HEK293 (cell line): ENCODE measurements around the gene MRPL54.
"Not testable (repeated sequence)": the region's sequence is repeated elsewhere in the genome, so short reads cannot be mapped to it uniquely, and the experiment has no call there.

Experiments used
- CTCF ChIA-PET: fragments of 350-600 bp; formaldehyde crosslinking; extraction: SDS; loops from one replicate; lab custom pipeline; 2021; ENCODE audit warnings: antibody characterized with exemption; lab: Yijun Ruan, JAX
- POLR2A ChIA-PET: fragments of 300-600 bp; formaldehyde crosslinking; extraction: SDS; loops from one replicate; lab custom pipeline; 2020; ENCODE audit warnings: antibody characterized with exemption, inconsistent platforms; lab: Yijun Ruan, JAX
- H3K27ac ChIP-seq: fragments of 200-500 bp; sonication (Bioruptor generic); 2 replicates; pipeline ENCODE4 v1.5.1; 2014; ENCODE audit warnings: low read depth, low read length, control low read depth, inconsistent platforms; ENCODE audit errors: extremely low read depth
- H3K36me3 ChIP-seq, 2 experiments: fragments of 200-500 bp in 1 of 2; sonication (Bioruptor generic) in 1 of 2; 1 replicate in 1 of 2; 2 replicates in 1 of 2; pipeline ENCODE4 v1.5.1; 2014 to 2017; ENCODE audit warnings: inconsistent platforms in 2 of 2, low read length in 2 of 2; ENCODE audit not compliant: control insufficient read depth in 2 of 2, insufficient read depth in 1 of 2
- H3K4me1 ChIP-seq: fragments of 200-500 bp; sonication (Bioruptor generic); 2 replicates; pipeline ENCODE4 v1.5.1; 2014; ENCODE audit warnings: mild to moderate bottlenecking, low read length, inconsistent platforms; ENCODE audit not compliant: control insufficient read depth, insufficient read depth
- H3K4me3 ChIP-seq: 2 replicates; pipeline ENCODE4 v1.5.1; 2011; ENCODE audit warnings: low read depth, mild to moderate bottlenecking, control low read depth, low read length, moderate library complexity
- H3K9me3 ChIP-seq: fragments of 200-500 bp; sonication (Bioruptor generic); 2 replicates; pipeline ENCODE4 v1.5.1; 2014; ENCODE audit warnings: low read depth, low read length, inconsistent platforms; ENCODE audit not compliant: control insufficient read depth, insufficient read depth
- GFI1B ChIP-seq: fragments of 450-650 bp; formaldehyde crosslinking; IDR thresholded peaks from 2 replicates; pipeline ENCODE4 v1.5.1; 2016; ENCODE audit warnings: missing biosample characterization, missing genetic modification characterization
- KLF1 ChIP-seq: fragments of 450-650 bp; formaldehyde crosslinking; IDR thresholded peaks from 2 replicates; pipeline ENCODE4 v1.5.1; 2016; ENCODE audit warnings: missing biosample characterization, missing genetic modification characterization
- PRDM6 ChIP-seq: fragments of 450-650 bp; formaldehyde crosslinking; IDR thresholded peaks from 2 replicates; pipeline ENCODE4 v1.5.1; 2017; ENCODE audit warnings: missing biosample characterization, missing genetic modification characterization
- RBAK ChIP-seq: fragments of 450-650 bp; formaldehyde crosslinking; IDR thresholded peaks from 2 replicates; pipeline ENCODE4 v1.5.1; 2016; ENCODE audit warnings: missing biosample characterization, missing genetic modification characterization
- TCF7L2 ChIP-seq: IDR thresholded peaks from 2 replicates; pipeline ENCODE4 v1.6.1; 2011; ENCODE audit warnings: low read depth, mild to moderate bottlenecking, inconsistent platforms, low read length, moderate library complexity, borderline replicate concordance
- ZBTB17 ChIP-seq: fragments of 450-650 bp; formaldehyde crosslinking; IDR thresholded peaks from 2 replicates; pipeline ENCODE4 v1.5.1; 2016; ENCODE audit warnings: missing biosample characterization, missing genetic modification characterization
- ZBTB26 ChIP-seq: fragments of 450-650 bp; formaldehyde crosslinking; optimal IDR thresholded peaks from 2 replicates; pipeline ENCODE3; 2016; ENCODE audit warnings: missing biosample characterization, mild to moderate bottlenecking, missing genetic modification characterization
- ZBTB6 ChIP-seq: fragments of 450-650 bp; formaldehyde crosslinking; IDR thresholded peaks from 2 replicates; pipeline ENCODE4 v1.5.1; 2017; ENCODE audit warnings: missing biosample characterization, missing genetic modification characterization
- ZFP3 ChIP-seq: fragments of 450-650 bp; formaldehyde crosslinking; IDR thresholded peaks from 2 replicates; pipeline ENCODE4 v1.5.1; 2016; ENCODE audit warnings: low read depth, missing biosample characterization, missing genetic modification characterization
- ZFP41 ChIP-seq: fragments of 450-650 bp; formaldehyde crosslinking; IDR thresholded peaks from 2 replicates; pipeline ENCODE4 v1.5.1; 2016; ENCODE audit warnings: missing biosample characterization, missing genetic modification characterization, borderline replicate concordance
- ZIC2 ChIP-seq: fragments of 450-650 bp; formaldehyde crosslinking; IDR thresholded peaks from 2 replicates; pipeline ENCODE4 v1.5.1; 2016; ENCODE audit warnings: missing biosample characterization, missing genetic modification characterization
- ZNF169 ChIP-seq: fragments of 450-650 bp; formaldehyde crosslinking; IDR thresholded peaks from 2 replicates; pipeline ENCODE4 v1.5.1; 2016; ENCODE audit warnings: missing biosample characterization, missing genetic modification characterization
- ZNF19 ChIP-seq: fragments of 450-650 bp; formaldehyde crosslinking; IDR thresholded peaks from 2 replicates; pipeline ENCODE4; 2016; ENCODE audit warnings: missing biosample characterization, missing genetic modification characterization, low read depth
- ZNF324 ChIP-seq: fragments of 450-650 bp; formaldehyde crosslinking; IDR thresholded peaks from 2 replicates; pipeline ENCODE4 v1.5.1; 2016; ENCODE audit warnings: missing biosample characterization, missing genetic modification characterization
- ZNF426 ChIP-seq: fragments of 450-650 bp; formaldehyde crosslinking; IDR thresholded peaks from 2 replicates; pipeline ENCODE4 v1.5.1; 2017; ENCODE audit warnings: missing biosample characterization, missing genetic modification characterization, mild to moderate bottlenecking, inconsistent platforms, moderate library complexity
- ZNF488 ChIP-seq: fragments of 450-650 bp; formaldehyde crosslinking; IDR thresholded peaks from 2 replicates; pipeline ENCODE4 v1.5.1; 2016; ENCODE audit warnings: missing biosample characterization, missing genetic modification characterization
- ZNF521 ChIP-seq: fragments of 450-650 bp; formaldehyde crosslinking; IDR thresholded peaks from 2 replicates; pipeline ENCODE4 v1.5.1; 2017; ENCODE audit warnings: missing biosample characterization, mild to moderate bottlenecking, missing genetic modification characterization
- ZNF560 ChIP-seq: fragments of 450-650 bp; formaldehyde crosslinking; IDR thresholded peaks from 2 replicates; pipeline ENCODE4 v1.5.1; 2017; ENCODE audit warnings: missing biosample characterization, missing genetic modification characterization, borderline replicate concordance
- ZNF624 ChIP-seq: fragments of 450-650 bp; formaldehyde crosslinking; IDR thresholded peaks from 2 replicates; pipeline ENCODE4 v1.5.1; 2017; ENCODE audit warnings: missing biosample characterization, missing genetic modification characterization
- ZNF629 ChIP-seq: fragments of 450-650 bp; formaldehyde crosslinking; IDR thresholded peaks from 2 replicates; pipeline ENCODE4 v1.5.1; 2017; ENCODE audit warnings: missing biosample characterization, missing genetic modification characterization
- ZNF670 ChIP-seq: fragments of 450-650 bp; formaldehyde crosslinking; IDR thresholded peaks from 2 replicates; pipeline ENCODE4 v1.5.1; 2016; ENCODE audit warnings: missing biosample characterization, missing genetic modification characterization, low read depth
- ZNF701 ChIP-seq: fragments of 450-650 bp; formaldehyde crosslinking; IDR thresholded peaks from 2 replicates; pipeline ENCODE4 v1.5.1; 2016; ENCODE audit warnings: missing biosample characterization, missing genetic modification characterization

MRPL54 gene

GRCh38 chr19:3752492-3752891 lies 10.0 kb upstream of the MRPL54 start:
- H3K4me1 ChIP-seq: no peaks in the 10 kb centered on the region
- CTCF ChIA-PET: no interaction called here
- no peak for TF ChIP-seq ZBTB6 (tag by site-specific recombination)
- no peak for TF ChIP-seq ZNF426 (tag by site-specific recombination)
- no peak for TF ChIP-seq ZNF629
- no peak for TF ChIP-seq ZFP41 (tag by site-specific recombination)
- TF ChIP-seq KLF1 (tag by site-specific recombination): no peak
- no peak for TF ChIP-seq GFI1B (tag by site-specific recombination)
- TF ChIP-seq ZBTB26 (tag by site-specific recombination): no peak
- TF ChIP-seq ZNF560 (tag by site-specific recombination): no peak
- no peak for TF ChIP-seq ZNF670 (tag by site-specific recombination)
- no peak for TF ChIP-seq ZBTB17 (tag by site-specific recombination)
- TF ChIP-seq ZIC2 (tag by site-specific recombination): no peak
- TF ChIP-seq ZNF169 (tag by site-specific recombination): no peak
- no peak for TF ChIP-seq PRDM6 (tag by site-specific recombination)
- no peak for TF ChIP-seq ZNF324
- no peak for TF ChIP-seq ZNF701 (tag by site-specific recombination)
- TF ChIP-seq ZNF19 (tag by site-specific recombination): no peak
- TF ChIP-seq ZFP3 (tag by site-specific recombination): no peak
- no peak for TF ChIP-seq TCF7L2
- TF ChIP-seq, all 188 proteins: peak for 0
- H3K27ac ChIP-seq: no peak overlapping the region
- peaks cover 6 to 27% of the 10 kb centered on the region in 2 experiments; a peak in 2 of 3 replicates for H3K36me3 ChIP-seq
- H3K4me3 ChIP-seq: no peak overlapping the region
- POLR2A ChIA-PET: interaction anchor here (1.4 kb wide), 1 partner anchor 10 kb away, joined by 6 read pairs; the partner anchor contains the start of gene MRPL54
- H3K9me3 ChIP-seq: no peaks in the 10 kb centered on the region

- Histone ChIP-seq H3K36me3 (peaks cover 7 to 30% of the 10 kb centered on the region in 2 experiments; a peak in 2 of 3 replicates), H3K27ac (no peak overlapping the region), H3K4me1 (no peaks in the 10 kb centered on the region), H3K4me3 (no peak overlapping the region), H3K9me3 (no peaks in the 10 kb centered on the region)
- ChIA-PET CTCF (no interaction called here), POLR2A (interaction anchor here (0.9 to 1.4 kb wide), 2 partner anchors 9 kb away, joined by 3 to 6 read pairs; partner anchors contain the start of gene MRPL54)
- no peak for TF ChIP-seq ZNF624 (tag by site-specific recombination)
- TF ChIP-seq ZNF521 (tag by site-specific recombination): no peak
- no peak for TF ChIP-seq ZNF488 (tag by site-specific recombination)
- TF ChIP-seq RBAK (tag by site-specific recombination): no peak
Measured at GRCh38 chr19:3753631-3754410, 8.7 kb upstream of the MRPL54 start.

GRCh38 chr19:3757705-3758104 lies 4.8 kb upstream of the MRPL54 start:
- H3K4me1 ChIP-seq, H3K4me3 ChIP-seq, H3K9me3 ChIP-seq, H3K27ac ChIP-seq, POLR2A ChIA-PET: not testable (repeated sequence)
- H3K36me3 ChIP-seq: peaks cover 7 to 16% of the 10 kb centered on the region in 2 experiments; a peak in 2 of 3 replicates
- CTCF ChIA-PET: interaction anchor here (0.5 kb wide), 1 partner anchor 16 kb away, joined by 4 read pairs; no protein-coding TSS in a partner anchor
